OCI-LY3 (cell line): ENCODE results near the gene SPP2.

Source experiments
- EZH2phosphoT487 ChIP-seq: fragments of 200-600 bp; shearing (Covaris generic); IDR thresholded peaks from 2 replicates; pipeline ENCODE4 v1.6.1; 2018; ENCODE audit warnings: antibody characterized with exemption, mixed run types, low read depth
- TF ChIP-seq, protein P1 (sequence below): fragments of 200-600, 300-600 bp; sonication (generic); IDR thresholded peaks from 2 replicates; pipeline ENCODE4 v1.5.1; 2014; ENCODE audit warnings: antibody characterized with exemption, low read length, low read depth

- TF ChIP-seq, protein P1, sequence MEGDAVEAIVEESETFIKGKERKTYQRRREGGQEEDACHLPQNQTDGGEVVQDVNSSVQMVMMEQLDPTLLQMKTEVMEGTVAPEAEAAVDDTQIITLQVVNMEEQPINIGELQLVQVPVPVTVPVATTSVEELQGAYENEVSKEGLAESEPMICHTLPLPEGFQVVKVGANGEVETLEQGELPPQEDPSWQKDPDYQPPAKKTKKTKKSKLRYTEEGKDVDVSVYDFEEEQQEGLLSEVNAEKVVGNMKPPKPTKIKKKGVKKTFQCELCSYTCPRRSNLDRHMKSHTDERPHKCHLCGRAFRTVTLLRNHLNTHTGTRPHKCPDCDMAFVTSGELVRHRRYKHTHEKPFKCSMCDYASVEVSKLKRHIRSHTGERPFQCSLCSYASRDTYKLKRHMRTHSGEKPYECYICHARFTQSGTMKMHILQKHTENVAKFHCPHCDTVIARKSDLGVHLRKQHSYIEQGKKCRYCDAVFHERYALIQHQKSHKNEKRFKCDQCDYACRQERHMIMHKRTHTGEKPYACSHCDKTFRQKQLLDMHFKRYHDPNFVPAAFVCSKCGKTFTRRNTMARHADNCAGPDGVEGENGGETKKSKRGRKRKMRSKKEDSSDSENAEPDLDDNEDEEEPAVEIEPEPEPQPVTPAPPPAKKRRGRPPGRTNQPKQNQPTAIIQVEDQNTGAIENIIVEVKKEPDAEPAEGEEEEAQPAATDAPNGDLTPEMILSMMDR: no peak
- TF ChIP-seq EZH2phosphoT487: no peak
Measured at GRCh38 chr2:234109321-234109720, 58.8 kb downstream of the SPP2 start.
